CD14-positive monocyte (primary cell): ENCODE data around the gene ACSS3. TPM values are rescaled to one million over a fixed set of nuclear protein-coding genes. Genes with fewer than 3 reads are reported as not detected.

Experiments
- DNase-seq, 3 donors: peaks; one replicate each; pipeline ENCODE4 v3.0.0-alpha.2; 2011 to 2022
- H2AFZ ChIP-seq: 2 replicates; pipeline ENCODE4 v1.6.0; 2012; ENCODE audit warnings: mild to moderate bottlenecking, low read depth, low read length, inconsistent platforms; ENCODE audit not compliant: insufficient read depth, poor library complexity, severe bottlenecking
- H3K27ac ChIP-seq, 2 donors: 1 replicate in 1 of 2; 2 replicates in 1 of 2; pipeline ENCODE4 v1.5.1; 2012 to 2013; ENCODE audit warnings: low read length in 2 of 2, control low read depth in 1 of 2, inconsistent platforms in 1 of 2, low read depth in 1 of 2, mild to moderate bottlenecking in 1 of 2
- H3K27me3 ChIP-seq, 2 donors: one replicate each; pipeline versions ENCODE4 v1.6.0 to v1.6.1; 2011 to 2013; ENCODE audit warnings: low read length in 2 of 2; ENCODE audit not compliant: control insufficient read depth in 2 of 2, insufficient read depth in 2 of 2
- H3K36me3 ChIP-seq, 2 donors: replicated peaks in 1 of 2; 1 replicate in 1 of 2; 2 replicates in 1 of 2; pipeline versions ENCODE4 v1.5.1 to v1.6.1; 2012 to 2013; ENCODE audit warnings: low read length in 2 of 2, control low read depth in 1 of 2, inconsistent platforms in 1 of 2, mild to moderate bottlenecking in 1 of 2; ENCODE audit not compliant: insufficient read depth in 2 of 2, control insufficient read depth in 1 of 2
- H3K4me1 ChIP-seq, 2 donors: 1 replicate in 1 of 2; 2 replicates in 1 of 2; pipeline versions ENCODE4 v1.5.1 to v1.6.1; 2012 to 2013; ENCODE audit warnings: low read length in 2 of 2, control low read depth in 1 of 2, inconsistent platforms in 1 of 2, mild to moderate bottlenecking in 1 of 2, moderate library complexity in 1 of 2; ENCODE audit not compliant: insufficient read depth in 2 of 2, control insufficient read depth in 1 of 2
- H3K4me2 ChIP-seq: replicated peaks from 2 replicates; pipeline ENCODE3; 2012; ENCODE audit warnings: low read length, moderate library complexity, mild to moderate bottlenecking; ENCODE audit not compliant: poor library complexity, severe bottlenecking; ENCODE audit errors: extremely low read depth
- H3K4me3 ChIP-seq, 3 experiments: fragments of 200-600 bp in 1 of 3; sonication (generic) in 1 of 3; replicated peaks in 1 of 3; 1 replicate in 2 of 3; 2 replicates in 1 of 3; pipeline ENCODE4 v1.5.1; 2011 to 2013; ENCODE audit warnings: low read length in 3 of 3, mild to moderate bottlenecking in 3 of 3, control low read depth in 2 of 3, low read depth in 2 of 3, inconsistent platforms in 1 of 3, moderate library complexity in 1 of 3
- H3K79me2 ChIP-seq: 2 replicates; pipeline ENCODE4 v1.6.0; 2012; ENCODE audit warnings: mild to moderate bottlenecking, control low read depth, inconsistent platforms, low read length, moderate library complexity; ENCODE audit not compliant: insufficient read depth
- H3K9ac ChIP-seq: 2 replicates; pipeline ENCODE4 v1.6.0; 2017; ENCODE audit warnings: low read length, mild to moderate bottlenecking; ENCODE audit not compliant: insufficient read depth, poor library complexity, severe bottlenecking
- H3K9me3 ChIP-seq, 2 donors: replicated peaks in 1 of 2; 1 replicate in 1 of 2; 2 replicates in 1 of 2; pipeline versions ENCODE4 v1.5.1 to v1.6.1; 2012 to 2013; ENCODE audit warnings: low read length in 2 of 2, control low read depth in 1 of 2; ENCODE audit not compliant: control insufficient read depth in 1 of 2, insufficient read depth in 1 of 2
- H4K20me1 ChIP-seq: 2 replicates; pipeline ENCODE4 v1.6.0; 2012; ENCODE audit warnings: mild to moderate bottlenecking, low read length, control low read depth, moderate library complexity; ENCODE audit not compliant: insufficient read depth
- H3K27ac Mint-ChIP-seq, 7 donors: one replicate each; pipeline ENCODE4 v1.8.0; 2020; ENCODE audit warnings: mild to moderate bottlenecking in 7 of 7, mixed read lengths in 7 of 7, moderate library complexity in 6 of 7, inconsistent platforms in 2 of 7
- H3K27me3 Mint-ChIP-seq, 3 donors: one replicate each; pipeline ENCODE4 v1.8.0; 2021 to 2022; ENCODE audit warnings: low read depth in 3 of 3, mild to moderate bottlenecking in 3 of 3, mixed read lengths in 3 of 3, moderate library complexity in 3 of 3, inconsistent platforms in 1 of 3
- H3K36me3 Mint-ChIP-seq, 2 donors: one replicate each; pipeline ENCODE4 v1.8.0; 2020; ENCODE audit warnings: mixed read lengths in 2 of 2, inconsistent platforms in 1 of 2, mild to moderate bottlenecking in 1 of 2
- H3K4me1 Mint-ChIP-seq: one replicate; pipeline ENCODE4 v1.8.0; 2020; ENCODE audit warnings: mild to moderate bottlenecking, mixed read lengths
- H3K4me3 Mint-ChIP-seq, 2 donors: one replicate each; pipeline ENCODE4 v1.8.0; 2020; ENCODE audit warnings: mild to moderate bottlenecking in 2 of 2, mixed read lengths in 2 of 2, moderate library complexity in 1 of 2
- H3K9me3 Mint-ChIP-seq, 7 donors: one replicate each; pipeline ENCODE4 v1.8.0; 2020 to 2022; ENCODE audit warnings: mixed read lengths in 7 of 7, mild to moderate bottlenecking in 6 of 7, moderate library complexity in 6 of 7, inconsistent platforms in 2 of 7
- WGBS: methylation state at CpG from one replicate; pipeline ENCODE4 v1.1.5; 2013; ENCODE audit warnings: missing lambda C conversion rate; ENCODE audit not compliant: insufficient coverage; 5-methylcytosine and 5-hydroxymethylcytosine counted together
- intact Hi-C, 2 donors: fragments of 100-400 bp; cut with micrococcal nuclease; formaldehyde crosslinking; loops; one replicate each; pipeline versions ENCODE4 v1.15.0 to v1.15.1; 2023
- polyA plus RNA-seq, 3 donors: library from polyadenylated mRNA; depleted of rRNA in 1 of 3; unstranded in 2 of 3; stranded (reverse) in 1 of 3; fragments of 300-500 nt in 2 of 3; fragments of >200 nt in 1 of 3; fragmentation: Illumina TruSeq in 2 of 3; gene quantifications; 1 replicate in 2 of 3; 2 replicates in 1 of 3; pipeline ENCODE4 v1.2.3, GENCODE V29; 2012 to 2021
- TF ChIP-seq, protein P1 (sequence below): fragments of 200-600 bp; IDR thresholded peaks from one replicate; pipeline ENCODE4 v1.8.0; 2022; ENCODE audit warnings: antibody characterized with exemption, mild to moderate bottlenecking

ACSS3 gene
- polyA plus RNA-seq, 3 donors = 0.09 to 0.16 TPM; not detected in 1

DNA sequence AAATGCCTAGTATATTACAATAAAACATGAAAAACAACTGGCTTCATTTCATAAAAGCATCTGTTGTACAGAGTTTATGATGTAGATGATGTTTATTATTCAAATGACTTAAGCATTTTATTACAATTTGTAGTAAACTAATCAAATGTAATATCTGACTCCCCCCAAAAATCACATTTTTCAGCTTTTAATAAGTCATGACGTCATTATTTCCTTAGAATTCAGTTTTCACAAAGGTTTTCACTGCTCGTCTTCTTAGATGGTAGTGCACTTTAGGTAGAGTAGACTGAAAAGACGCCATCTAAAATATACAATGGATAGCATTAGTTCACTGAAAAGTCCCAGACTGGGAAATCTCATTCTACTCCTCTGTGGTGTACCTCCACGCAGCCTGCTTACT is 181.5 kb downstream of the ACSS3 start:
- Histone ChIP-seq H3K4me1 (no peaks in the 10 kb centered on the region), H3K4me2 (no peak overlapping the region), H3K27me3 (no peaks in the 10 kb centered on the region), H3K79me2 (no peaks in the 10 kb centered on the region), H3K4me3 (no peak overlapping the region), H2AFZ (no peak overlapping the region), H3K27ac (no peak overlapping the region), H3K36me3 (no peaks in the 10 kb centered on the region), H3K9me3 (no peaks in the 10 kb centered on the region), H4K20me1 (no peaks in the 10 kb centered on the region), H3K9ac (no peak overlapping the region)
- Mint-ChIP-seq H3K36me3 (no peaks in the 10 kb centered on the region), H3K27ac (no peak overlapping the region), H3K4me3 (no peak overlapping the region), H3K9me3 (peaks cover 0 to 3% (median 0%) of the 10 kb centered on the region in 7 donors), H3K27me3 (no peaks in the 10 kb centered on the region), H3K4me1 (no peaks in the 10 kb centered on the region)
- TF ChIP-seq, protein P1, sequence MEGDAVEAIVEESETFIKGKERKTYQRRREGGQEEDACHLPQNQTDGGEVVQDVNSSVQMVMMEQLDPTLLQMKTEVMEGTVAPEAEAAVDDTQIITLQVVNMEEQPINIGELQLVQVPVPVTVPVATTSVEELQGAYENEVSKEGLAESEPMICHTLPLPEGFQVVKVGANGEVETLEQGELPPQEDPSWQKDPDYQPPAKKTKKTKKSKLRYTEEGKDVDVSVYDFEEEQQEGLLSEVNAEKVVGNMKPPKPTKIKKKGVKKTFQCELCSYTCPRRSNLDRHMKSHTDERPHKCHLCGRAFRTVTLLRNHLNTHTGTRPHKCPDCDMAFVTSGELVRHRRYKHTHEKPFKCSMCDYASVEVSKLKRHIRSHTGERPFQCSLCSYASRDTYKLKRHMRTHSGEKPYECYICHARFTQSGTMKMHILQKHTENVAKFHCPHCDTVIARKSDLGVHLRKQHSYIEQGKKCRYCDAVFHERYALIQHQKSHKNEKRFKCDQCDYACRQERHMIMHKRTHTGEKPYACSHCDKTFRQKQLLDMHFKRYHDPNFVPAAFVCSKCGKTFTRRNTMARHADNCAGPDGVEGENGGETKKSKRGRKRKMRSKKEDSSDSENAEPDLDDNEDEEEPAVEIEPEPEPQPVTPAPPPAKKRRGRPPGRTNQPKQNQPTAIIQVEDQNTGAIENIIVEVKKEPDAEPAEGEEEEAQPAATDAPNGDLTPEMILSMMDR = no peak
- intact Hi-C loops = no loop called here
- WGBS = no CpG with 5 or more reads among the region's 4 CpGs
- DNase-seq = no peak

DNA sequence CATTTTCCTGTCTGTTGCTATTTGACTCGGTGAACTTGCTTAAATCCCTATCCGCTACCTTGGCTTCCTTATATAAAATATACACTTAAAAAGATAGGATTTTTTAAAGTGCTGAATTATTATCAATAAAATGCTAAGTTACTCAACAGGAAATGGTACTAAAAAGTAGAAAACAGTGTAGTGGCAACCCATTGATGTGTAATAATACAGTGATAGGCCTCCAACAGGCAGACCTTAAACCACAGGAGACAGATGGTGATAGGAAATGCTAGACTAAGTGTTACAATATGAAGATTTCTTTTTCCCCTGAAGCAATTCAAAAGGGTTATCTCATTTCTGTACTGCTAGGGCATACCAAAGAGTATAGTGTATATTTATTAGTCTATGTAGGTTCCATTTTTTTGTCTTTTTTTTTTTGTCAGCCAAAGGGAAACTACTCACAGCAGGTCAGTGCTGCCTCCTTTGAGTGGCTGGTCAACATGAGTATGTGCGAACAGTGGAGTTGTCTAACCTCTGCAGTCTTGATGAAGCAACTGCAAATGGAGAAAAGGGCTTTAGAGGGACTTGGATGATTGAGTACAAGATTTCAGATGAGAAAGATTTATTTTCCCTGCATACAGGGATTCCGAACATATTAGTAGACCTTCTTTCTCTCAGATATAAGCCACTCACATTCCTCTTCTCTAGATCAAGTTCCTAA is 183.8 kb downstream of the ACSS3 start:
- Histone ChIP-seq H3K4me2 (no peak overlapping the region), H3K4me3 (no peak overlapping the region), H3K9me3 (no peaks in the 10 kb centered on the region), H2AFZ (no peak overlapping the region), H4K20me1 (no peaks in the 10 kb centered on the region), H3K27ac (no peak overlapping the region), H3K9ac (no peak overlapping the region), H3K36me3 (no peaks in the 10 kb centered on the region), H3K27me3 (no peaks in the 10 kb centered on the region), H3K4me1 (no peaks in the 10 kb centered on the region), H3K79me2 (no peaks in the 10 kb centered on the region)
- H3K36me3 Mint-ChIP-seq = no peaks in the 10 kb centered on the region
- no peak overlapping the region for H3K4me3 Mint-ChIP-seq
- H3K27me3 Mint-ChIP-seq = no peaks in the 10 kb centered on the region
- no CpG with 5 or more reads among the region's 4 CpGs for WGBS
- H3K4me1 Mint-ChIP-seq = no peaks in the 10 kb centered on the region
- intact Hi-C loops = no loop called here
- DNase-seq = no peak
- H3K27ac Mint-ChIP-seq = no peak overlapping the region
- TF ChIP-seq, protein P1 = no peak
- no peaks in the 10 kb centered on the region for H3K9me3 Mint-ChIP-seq
